NCI-H1105 treated with DMSO at 0.1 percent for 48 hours (cell line): ENCODE data around the gene MRGPRG.
A peak's percentile ranks its signal among the peaks of the same experiment; 100 is the strongest.

Experiments
- DNase-seq: peaks from one replicate; lab custom pipeline; 2025; lab: John Stamatoyannopoulos, UW

MRGPRG gene

GRCh38 chr11:3207526-3208189 lies 11.0 kb downstream of the MRGPRG start:
- DNase-seq = no peak

DNA sequence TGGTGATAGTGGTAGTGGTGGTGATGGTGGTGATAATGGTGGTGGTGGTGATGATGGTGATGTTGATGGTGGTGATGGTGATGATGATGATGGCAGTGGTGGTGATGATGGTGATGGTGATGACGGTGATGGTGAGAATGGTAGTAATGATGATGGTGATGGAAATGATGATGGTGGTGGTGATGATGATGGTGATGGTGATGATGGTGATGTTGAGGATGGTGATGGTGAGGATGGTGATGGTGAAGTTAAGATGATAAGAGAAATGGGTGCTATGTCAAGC lies 11.8 kb downstream of the MRGPRG start:
- no peak for DNase-seq

GRCh38 chr11:3206156-3206921 lies 12.3 kb downstream of the MRGPRG start:
- DNase-seq = no peak

- DNase-seq = no peak
These were observed 13.1 kb downstream of the MRGPRG start for GRCh38 chr11:3205261-3206155.

GRCh38 chr11:3204141-3205015 lies 14.2 kb downstream of the MRGPRG start:
- DNase-seq = no peak

DNA sequence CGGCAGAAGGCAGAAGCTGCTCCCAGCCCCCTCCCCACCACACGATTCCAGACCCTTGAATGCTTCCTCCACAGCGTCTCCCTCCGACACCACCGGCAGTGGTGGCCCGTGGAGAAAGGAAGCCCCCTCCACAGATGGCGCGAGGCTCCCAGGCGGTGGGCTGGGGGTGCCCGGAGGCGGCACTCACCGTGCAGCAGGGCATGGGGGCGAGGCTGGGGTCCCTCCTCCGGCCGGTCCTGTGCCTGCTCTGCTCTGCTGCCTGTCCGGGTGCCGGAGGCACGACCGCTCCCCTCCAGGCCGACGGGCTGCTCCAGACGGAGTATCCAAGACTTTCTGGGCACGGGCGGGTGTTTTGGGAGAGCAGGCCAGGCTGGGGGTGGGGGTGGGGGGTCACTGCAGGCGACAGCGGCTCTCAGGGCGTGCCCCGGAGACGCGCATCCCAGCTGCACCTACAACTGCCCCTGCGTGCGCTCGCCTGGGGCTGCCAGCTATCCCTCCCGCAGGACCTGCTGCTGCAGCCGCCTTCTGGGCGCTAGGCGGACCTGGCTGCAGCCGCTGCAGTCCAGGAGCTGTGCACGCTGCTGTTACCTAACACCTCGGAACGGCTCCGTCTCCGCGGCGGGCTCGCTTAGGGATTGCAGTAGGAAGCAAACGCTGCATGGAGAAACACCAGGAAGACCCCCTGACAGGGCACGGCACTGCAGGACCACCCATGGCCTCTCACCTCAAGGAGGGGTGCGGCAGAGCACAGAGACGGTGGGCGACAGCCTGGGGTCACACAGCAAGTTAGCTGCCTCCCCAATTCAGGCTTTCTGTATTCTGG lies 15.2 kb downstream of the MRGPRG start:
- DNase-seq = peak; percentile 49

DNA sequence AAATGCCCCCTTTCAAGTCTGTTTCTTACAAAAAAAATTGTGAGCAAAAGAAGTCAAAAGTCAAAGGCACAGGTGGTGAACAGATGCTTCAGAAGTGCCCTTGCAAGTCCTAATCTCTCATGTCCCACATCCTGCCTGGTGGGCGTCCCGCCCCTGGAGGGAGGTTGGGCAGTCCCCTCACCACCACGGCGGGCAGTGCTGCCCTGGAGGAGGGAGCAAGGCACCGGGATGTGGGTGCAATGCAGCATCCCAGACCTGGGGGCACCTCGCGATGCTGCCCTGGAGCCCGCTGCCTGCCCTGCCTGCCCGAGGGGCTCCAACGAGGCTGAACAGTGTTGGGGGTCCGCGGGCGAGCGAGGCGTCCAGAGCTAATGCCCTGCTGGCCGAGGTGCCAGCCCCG lies 15.9 kb downstream of the MRGPRG start:
- DNase-seq = no peak

DNA sequence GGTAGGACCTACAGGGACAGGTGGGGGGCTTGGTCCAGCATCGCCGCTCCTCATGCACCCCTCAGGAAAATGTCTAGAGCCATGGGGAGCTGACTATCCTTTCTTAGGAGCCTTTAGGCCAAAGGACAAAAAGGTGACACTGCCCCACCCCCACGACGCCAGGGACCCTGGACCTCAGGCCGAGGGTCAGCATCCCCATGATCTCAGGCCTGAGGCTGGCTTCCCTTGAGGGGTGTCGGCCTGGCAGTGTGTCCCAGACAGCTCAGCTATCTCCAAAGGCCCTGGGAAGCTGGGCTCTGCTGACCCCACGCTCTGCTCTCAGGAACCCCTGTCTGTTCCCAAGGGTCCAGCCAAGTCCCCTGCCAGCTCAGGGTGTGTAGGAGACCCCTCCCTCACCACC lies 16.3 kb downstream of the MRGPRG start:
- no peak for DNase-seq

GRCh38 chr11:3201677-3202181 lies 16.9 kb downstream of the MRGPRG start:
- no peak for DNase-seq

- no peak for DNase-seq
These were observed 17.5 kb downstream of the MRGPRG start for GRCh38 chr11:3201112-3201581.

DNA sequence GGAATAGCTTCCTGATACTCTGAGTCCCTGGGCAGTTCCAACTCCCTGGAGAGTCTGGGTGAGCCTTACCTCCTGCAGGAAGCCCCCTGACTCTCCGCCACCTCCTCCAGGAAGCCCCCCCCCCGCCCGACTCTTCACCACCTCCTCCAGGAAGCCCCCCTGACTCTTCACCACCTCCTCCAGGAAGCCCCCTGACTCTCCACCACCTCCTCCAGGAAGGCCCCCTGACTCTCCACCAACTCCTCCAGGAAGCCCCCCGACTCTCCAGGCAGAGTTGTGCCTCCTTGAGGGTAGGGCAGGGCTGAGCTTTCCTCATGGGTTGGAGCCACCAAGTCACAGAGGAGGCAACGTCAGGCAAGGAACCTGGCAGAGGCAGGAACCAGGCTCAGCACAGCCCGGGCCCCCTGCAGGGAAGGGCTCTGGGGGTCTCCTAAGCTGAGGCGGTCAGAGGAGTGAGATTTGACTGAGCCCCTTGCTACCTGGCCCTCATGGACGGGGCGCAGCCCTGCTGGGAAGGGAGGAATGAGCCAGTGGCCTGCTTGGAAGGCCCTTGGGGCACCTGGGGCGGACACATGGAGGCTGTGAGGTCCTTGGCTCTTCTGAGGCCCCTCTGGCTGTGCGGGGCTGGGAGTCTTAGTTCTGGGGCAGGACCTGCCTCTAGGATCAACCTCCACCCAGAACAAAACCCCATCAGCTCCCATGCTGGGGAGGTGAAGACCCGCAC lies 18.1 kb downstream of the MRGPRG start:
- DNase-seq = no peak

- DNase-seq = no peak
These were observed 18.9 kb downstream of the MRGPRG start for GRCh38 chr11:3199537-3200295.

DNA sequence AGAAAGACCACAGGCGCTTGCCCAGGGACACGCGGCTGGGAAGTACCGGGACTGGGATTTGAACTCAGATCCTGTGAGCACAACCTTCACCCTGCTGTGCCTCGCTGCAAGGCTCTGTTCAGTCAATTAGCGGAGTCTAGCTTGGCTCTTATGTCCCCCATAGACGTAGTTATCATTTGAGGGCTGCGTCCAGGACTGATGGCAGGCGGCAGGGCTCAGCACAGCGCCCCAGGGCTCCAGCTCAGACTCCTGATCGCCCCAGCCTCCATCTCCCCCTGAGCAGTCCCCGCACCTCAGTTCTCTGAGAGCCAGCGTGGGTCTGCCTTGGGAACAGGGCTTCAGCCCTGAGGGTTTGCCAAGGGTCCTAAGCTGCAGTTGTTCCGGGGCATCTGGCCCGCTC lies 19.8 kb downstream of the MRGPRG start:
- DNase-seq = no peak

GRCh38 chr11:3197878-3198528 lies 20.6 kb downstream of the MRGPRG start:
- DNase-seq = no peak

- no peak for DNase-seq
These were observed 21.4 kb downstream of the MRGPRG start for GRCh38 chr11:3197044-3197695.

DNA sequence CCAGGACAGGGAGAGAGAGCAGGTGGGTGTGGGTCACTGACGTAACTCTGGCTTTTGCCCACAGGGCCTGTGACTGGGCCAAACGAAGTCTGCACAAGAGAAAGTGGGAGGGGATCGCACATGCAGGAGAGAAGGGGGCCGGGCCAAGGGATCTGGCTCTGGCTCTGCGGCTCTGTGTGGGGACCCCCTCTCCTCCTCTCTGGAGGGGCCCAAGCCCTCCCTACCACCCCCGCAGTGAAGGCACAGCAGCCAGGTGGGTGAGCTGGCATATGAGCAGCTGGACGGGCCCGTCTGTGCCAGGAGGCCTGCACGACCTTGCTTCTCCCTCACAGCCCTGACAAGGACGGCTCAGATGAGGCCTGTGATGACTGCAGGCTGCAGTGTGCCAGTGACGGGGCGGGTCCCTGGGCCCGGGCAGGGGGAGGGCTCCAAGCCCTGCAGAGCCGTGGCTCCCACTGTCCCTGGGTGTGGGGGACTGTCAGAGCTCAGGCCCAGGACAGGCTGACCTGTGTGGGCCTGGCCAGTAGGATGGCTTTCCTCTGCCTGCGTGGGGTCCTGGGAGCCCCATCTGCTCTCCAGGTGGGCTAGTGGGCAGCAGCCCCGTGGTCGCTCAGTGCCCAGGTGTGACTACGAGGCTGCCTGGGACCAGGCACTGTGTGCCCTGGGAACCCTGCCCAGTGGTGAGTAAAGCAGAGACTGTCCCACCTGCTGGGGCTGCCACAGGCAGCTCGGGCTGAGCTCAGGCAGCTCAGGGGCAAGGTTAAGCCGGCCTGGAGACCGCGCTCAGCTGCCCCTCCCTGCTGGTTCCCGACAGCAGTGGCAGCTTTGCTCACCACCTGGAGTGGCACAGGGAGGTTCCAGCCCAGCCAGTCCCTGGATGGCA lies 22.2 kb downstream of the MRGPRG start:
- DNase-seq = no peak
